ENCODE data around the gene ASB11. TPM values are rescaled to one million over a fixed set of nuclear protein-coding genes. Genes with fewer than 3 reads are reported as not detected.

ASB11 gene
- total RNA-seq, 1 donor from 2014 or later, result not detected

DNA sequence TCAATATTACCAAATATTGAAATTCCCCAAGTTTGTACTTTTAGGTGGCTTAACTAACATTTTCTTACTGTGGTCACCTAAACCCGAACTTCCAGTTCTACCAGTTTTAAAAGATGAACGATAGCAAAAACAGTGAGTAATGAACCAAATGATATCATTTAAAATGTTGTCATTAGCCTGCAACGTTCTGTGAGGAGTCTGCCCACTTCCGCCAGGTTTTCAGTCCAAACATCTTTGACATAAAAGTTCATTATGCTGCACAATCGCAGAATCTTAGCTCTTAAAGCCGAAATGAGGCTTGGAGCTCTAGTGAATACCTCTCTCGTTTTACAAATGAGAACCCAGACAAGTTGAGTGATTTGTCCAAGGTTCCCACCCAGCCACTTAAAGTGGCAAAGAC is 19.1 kb upstream of the ASB11 start:
- Mint-ChIP-seq H3K4me3 (ENCODE audit: unreplicated experiment) (peak overlapping the region; percentile 96), H3K9me3 (ENCODE audit: unreplicated experiment) (no peaks in the 10 kb centered on the region), H3K27me3 (ENCODE audit: low read depth, unreplicated experiment) (no peaks in the 10 kb centered on the region), H3K4me1 (ENCODE audit: low read depth, unreplicated experiment) (no peaks in the 10 kb centered on the region), H3K27ac (ENCODE audit: unreplicated experiment) (peak overlapping the region; percentile 91), H3K36me3 (ENCODE audit: low read depth, unreplicated experiment) (no peaks in the 10 kb centered on the region)
- H3K79me2 ChIP-seq (ENCODE audit: insufficient read depth, low read length), result peaks cover 17% of the 10 kb centered on the region
- TF ChIP-seq, protein P1, sequence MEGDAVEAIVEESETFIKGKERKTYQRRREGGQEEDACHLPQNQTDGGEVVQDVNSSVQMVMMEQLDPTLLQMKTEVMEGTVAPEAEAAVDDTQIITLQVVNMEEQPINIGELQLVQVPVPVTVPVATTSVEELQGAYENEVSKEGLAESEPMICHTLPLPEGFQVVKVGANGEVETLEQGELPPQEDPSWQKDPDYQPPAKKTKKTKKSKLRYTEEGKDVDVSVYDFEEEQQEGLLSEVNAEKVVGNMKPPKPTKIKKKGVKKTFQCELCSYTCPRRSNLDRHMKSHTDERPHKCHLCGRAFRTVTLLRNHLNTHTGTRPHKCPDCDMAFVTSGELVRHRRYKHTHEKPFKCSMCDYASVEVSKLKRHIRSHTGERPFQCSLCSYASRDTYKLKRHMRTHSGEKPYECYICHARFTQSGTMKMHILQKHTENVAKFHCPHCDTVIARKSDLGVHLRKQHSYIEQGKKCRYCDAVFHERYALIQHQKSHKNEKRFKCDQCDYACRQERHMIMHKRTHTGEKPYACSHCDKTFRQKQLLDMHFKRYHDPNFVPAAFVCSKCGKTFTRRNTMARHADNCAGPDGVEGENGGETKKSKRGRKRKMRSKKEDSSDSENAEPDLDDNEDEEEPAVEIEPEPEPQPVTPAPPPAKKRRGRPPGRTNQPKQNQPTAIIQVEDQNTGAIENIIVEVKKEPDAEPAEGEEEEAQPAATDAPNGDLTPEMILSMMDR (IDR thresholded peaks at IDR 0.05; ENCODE audit: insufficient read depth, low read depth, low read length), result no peak
- no peak for TF ChIP-seq EZH2 (IDR thresholded peaks at IDR 0.05; ENCODE audit: insufficient read depth, low read length)
- H3K27me3 ChIP-seq (ENCODE audit: insufficient read depth, low read length), result peaks cover 2% of the 10 kb centered on the region
- peak overlapping the region; percentile 98 for H3K9ac ChIP-seq (ENCODE audit: low read length)
- peak overlapping the region; percentile 83 for H3K4me3 ChIP-seq (ENCODE audit: insufficient read depth, low read depth, low read length)
- no peaks in the 10 kb centered on the region for H4K20me1 ChIP-seq (ENCODE audit: insufficient read depth, low read length)
- DNase-seq (ENCODE audit: low read depth) (peak; percentile 19), FAIRE-seq (no peak)
- peak overlapping the region; percentile 91 for H3K27ac ChIP-seq (ENCODE audit: low read depth, low read length)
- H2AFZ ChIP-seq (ENCODE audit: low read depth, low read length), result peak overlapping the region; percentile 80
- H3K36me3 ChIP-seq (ENCODE audit: insufficient read depth, low read length), result peaks cover 2% of the 10 kb centered on the region
- H3K4me2 ChIP-seq (ENCODE audit: low read length), result peak overlapping the region; percentile 96
- no peaks in the 10 kb centered on the region for H3K9me3 ChIP-seq (ENCODE audit: insufficient read depth, low read depth, low read length)
- H3K4me1 ChIP-seq (ENCODE audit: insufficient read depth, low read length), result peaks cover 4% of the 10 kb centered on the region

DNA sequence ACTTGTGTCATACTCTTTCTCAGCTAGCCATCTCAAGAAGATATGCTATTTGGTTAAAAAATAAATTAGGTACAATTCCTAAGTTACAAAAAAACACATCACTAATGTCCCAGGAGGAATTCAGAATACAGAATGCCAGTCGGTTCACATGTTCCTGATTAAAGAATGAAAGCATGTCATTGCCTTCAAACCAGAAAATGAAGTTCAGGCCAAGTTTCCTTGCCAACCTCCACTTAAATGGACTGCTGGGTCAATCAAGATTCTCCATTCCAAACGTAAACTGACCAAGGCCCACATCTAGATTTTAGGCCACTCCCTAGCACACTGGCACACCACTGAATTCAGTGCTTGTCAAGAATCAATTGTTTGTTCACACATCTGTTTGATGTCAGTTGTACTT is 13.4 kb upstream of the ASB11 start:
- no peaks in the 10 kb centered on the region for H3K27me3 Mint-ChIP-seq (ENCODE audit: low read depth, unreplicated experiment)
- H3K9me3 ChIP-seq (ENCODE audit: insufficient read depth, low read depth, low read length), result no peaks in the 10 kb centered on the region
- H3K4me2 ChIP-seq (ENCODE audit: low read length), result no peak overlapping the region
- no peak overlapping the region for H3K27ac Mint-ChIP-seq (ENCODE audit: unreplicated experiment)
- H3K4me3 ChIP-seq (ENCODE audit: insufficient read depth, low read depth, low read length), result no peak overlapping the region
- no peak overlapping the region for H3K4me3 Mint-ChIP-seq (ENCODE audit: unreplicated experiment)
- no peaks in the 10 kb centered on the region for H3K4me1 ChIP-seq (ENCODE audit: insufficient read depth, low read length)
- no peak for DNase-seq (ENCODE audit: low read depth)
- no peak overlapping the region for H3K27ac ChIP-seq (ENCODE audit: low read depth, low read length)
- H3K9me3 Mint-ChIP-seq (ENCODE audit: unreplicated experiment), result no peaks in the 10 kb centered on the region
- no peak for FAIRE-seq
- H3K4me1 Mint-ChIP-seq (ENCODE audit: low read depth, unreplicated experiment), result no peaks in the 10 kb centered on the region
- TF ChIP-seq, protein P1 (IDR thresholded peaks at IDR 0.05; ENCODE audit: insufficient read depth, low read depth, low read length), result no peak
- TF ChIP-seq EZH2 (IDR thresholded peaks at IDR 0.05; ENCODE audit: insufficient read depth, low read length), result no peak
- H3K36me3 ChIP-seq (ENCODE audit: insufficient read depth, low read length), result peaks cover 2% of the 10 kb centered on the region
- H2AFZ ChIP-seq (ENCODE audit: low read depth, low read length), result no peak overlapping the region
- no peaks in the 10 kb centered on the region for H3K36me3 Mint-ChIP-seq (ENCODE audit: low read depth, unreplicated experiment)
- H3K79me2 ChIP-seq (ENCODE audit: insufficient read depth, low read length), result peaks cover 5% of the 10 kb centered on the region
- H4K20me1 ChIP-seq (ENCODE audit: insufficient read depth, low read length), result no peaks in the 10 kb centered on the region
- H3K9ac ChIP-seq (ENCODE audit: low read length), result no peak overlapping the region
- no peaks in the 10 kb centered on the region for H3K27me3 ChIP-seq (ENCODE audit: insufficient read depth, low read length)

DNA sequence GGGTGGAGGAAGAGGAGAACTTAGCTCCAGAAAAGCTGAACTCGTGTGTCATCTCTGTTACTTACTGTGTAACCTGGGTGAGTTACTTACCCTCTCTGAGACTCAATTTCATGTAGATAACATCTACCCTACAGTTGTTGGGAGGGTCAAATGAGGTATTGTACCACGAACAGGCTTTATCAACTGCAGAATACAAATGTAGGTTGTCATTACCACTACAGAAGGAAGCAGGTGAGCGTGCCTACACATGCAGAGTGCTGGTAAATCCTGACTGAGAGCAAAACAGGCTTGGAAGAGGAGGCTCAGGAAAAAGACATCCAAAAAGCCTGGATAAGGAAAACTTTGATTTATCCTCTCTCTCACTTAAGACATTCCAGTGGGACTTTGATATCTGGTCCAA is 12.7 kb upstream of the ASB11 start:
- no peaks in the 10 kb centered on the region for H3K36me3 Mint-ChIP-seq (ENCODE audit: low read depth, unreplicated experiment)
- no peak overlapping the region for H3K27ac ChIP-seq (ENCODE audit: low read depth, low read length)
- H3K27ac Mint-ChIP-seq (ENCODE audit: unreplicated experiment), result no peak overlapping the region
- H3K36me3 ChIP-seq (ENCODE audit: insufficient read depth, low read length), result peaks cover 2% of the 10 kb centered on the region
- H3K27me3 ChIP-seq (ENCODE audit: insufficient read depth, low read length), result no peaks in the 10 kb centered on the region
- no peak overlapping the region for H3K4me2 ChIP-seq (ENCODE audit: low read length)
- no peaks in the 10 kb centered on the region for H3K4me1 ChIP-seq (ENCODE audit: insufficient read depth, low read length)
- H3K4me3 Mint-ChIP-seq (ENCODE audit: unreplicated experiment), result no peak overlapping the region
- no peak for TF ChIP-seq EZH2 (IDR thresholded peaks at IDR 0.05; ENCODE audit: insufficient read depth, low read length)
- TF ChIP-seq, protein P1 (IDR thresholded peaks at IDR 0.05; ENCODE audit: insufficient read depth, low read depth, low read length), result no peak
- H3K79me2 ChIP-seq (ENCODE audit: insufficient read depth, low read length), result peaks cover 5% of the 10 kb centered on the region
- no peak overlapping the region for H3K4me3 ChIP-seq (ENCODE audit: insufficient read depth, low read depth, low read length)
- H4K20me1 ChIP-seq (ENCODE audit: insufficient read depth, low read length), result no peaks in the 10 kb centered on the region
- H2AFZ ChIP-seq (ENCODE audit: low read depth, low read length), result no peak overlapping the region
- no peaks in the 10 kb centered on the region for H3K4me1 Mint-ChIP-seq (ENCODE audit: low read depth, unreplicated experiment)
- DNase-seq (ENCODE audit: low read depth) (no peak), FAIRE-seq (peak; percentile 60)
- no peak overlapping the region for H3K9ac ChIP-seq (ENCODE audit: low read length)
- H3K9me3 ChIP-seq (ENCODE audit: insufficient read depth, low read depth, low read length), result no peaks in the 10 kb centered on the region
- no peaks in the 10 kb centered on the region for H3K27me3 Mint-ChIP-seq (ENCODE audit: low read depth, unreplicated experiment)
- H3K9me3 Mint-ChIP-seq (ENCODE audit: unreplicated experiment), result no peaks in the 10 kb centered on the region
